SK-N-SH treated with all-trans-retinoic acid at 6 μM for 48 hours (cell line): ENCODE measurements around the gene FAXDC2.

Experiments used
- ATAC-seq: fragments of 200-7000 bp; cut with Tn5 transposase; 3 replicates; pipeline ENCODE4 v1.9.1; 2020; ENCODE audit warnings: mild to moderate bottlenecking, moderate library complexity
- ARNTL ChIP-seq: fragments of 450-650 bp; formaldehyde crosslinking; IDR thresholded peaks from 2 replicates; pipeline ENCODE4 v1.5.0; 2020; ENCODE audit warnings: low read depth, mild to moderate bottlenecking, moderate library complexity, borderline replicate concordance
- BACH2 ChIP-seq: fragments of 250-450 bp; sonication (Bioruptor Pico); IDR thresholded peaks from 2 replicates; pipeline ENCODE4 v1.9.0; 2021; ENCODE audit warnings: mild to moderate bottlenecking, borderline replicate concordance
- CSDC2 ChIP-seq: fragments of 250-450 bp; sonication (Bioruptor Pico); IDR thresholded peaks from 2 replicates; pipeline ENCODE4 v1.5.0; 2020; ENCODE audit warnings: mild to moderate bottlenecking, moderate library complexity
- ESRRG ChIP-seq: fragments of 250-450 bp; sonication (Bioruptor Pico); IDR thresholded peaks from 2 replicates; pipeline ENCODE4 v1.6.1; 2021; ENCODE audit warnings: mild to moderate bottlenecking
- ISL1 ChIP-seq: fragments of 250-450 bp; sonication (Bioruptor Pico); IDR thresholded peaks from 2 replicates; pipeline ENCODE4 v2.1.2; 2022; ENCODE audit warnings: mild to moderate bottlenecking, moderate library complexity
- OSR1 ChIP-seq: fragments of 250-450 bp; sonication (Bioruptor Pico); IDR thresholded peaks from 2 replicates; pipeline ENCODE4 v1.8.0; 2022; ENCODE audit warnings: moderate library complexity, mild to moderate bottlenecking, inconsistent platforms
- POU6F1 ChIP-seq: fragments of 250-450 bp; sonication (Bioruptor Pico); IDR thresholded peaks from 2 replicates; pipeline ENCODE4 v1.8.0; 2021; ENCODE audit warnings: low read depth, mild to moderate bottlenecking, moderate library complexity, borderline replicate concordance
- PPARA ChIP-seq: fragments of 250-450 bp; sonication (Bioruptor Pico); IDR thresholded peaks from 2 replicates; pipeline ENCODE4 v1.5.0; 2020; ENCODE audit warnings: mild to moderate bottlenecking, borderline replicate concordance
- RARB ChIP-seq: fragments of 250-450 bp; sonication (Bioruptor Pico); IDR thresholded peaks from 2 replicates; pipeline ENCODE4 v1.8.0; 2021; ENCODE audit warnings: mild to moderate bottlenecking, moderate library complexity
- SNAI2 ChIP-seq: fragments of 250-450 bp; sonication (Bioruptor Pico); IDR thresholded peaks from 2 replicates; pipeline ENCODE4 v1.5.0; 2020; ENCODE audit warnings: mild to moderate bottlenecking, moderate library complexity
- TCF4 ChIP-seq: fragments of 250-450 bp; sonication (Bioruptor Pico); IDR thresholded peaks from 2 replicates; pipeline ENCODE4 v1.8.0; 2021; ENCODE audit warnings: mild to moderate bottlenecking, moderate library complexity, borderline replicate concordance
- TOX ChIP-seq: fragments of 250-450 bp; sonication (Bioruptor Pico); IDR thresholded peaks from 2 replicates; pipeline ENCODE4 v1.8.0; 2021; ENCODE audit warnings: mild to moderate bottlenecking, moderate library complexity, borderline replicate concordance
- ZC3H10 ChIP-seq: fragments of 250-450 bp; sonication (Bioruptor Pico); IDR thresholded peaks from 2 replicates; pipeline ENCODE4 v1.5.1; 2021; ENCODE audit warnings: mild to moderate bottlenecking, moderate library complexity
- ZFP3 ChIP-seq: fragments of 250-450 bp; sonication (Bioruptor Pico); IDR thresholded peaks from 2 replicates; pipeline ENCODE4 v1.5.0; 2020; ENCODE audit warnings: mild to moderate bottlenecking, moderate library complexity
- ZFP30 ChIP-seq: fragments of 450-650 bp; formaldehyde crosslinking; IDR thresholded peaks from 2 replicates; pipeline ENCODE4 v1.5.0; 2022; ENCODE audit warnings: mild to moderate bottlenecking, moderate library complexity
- ZNF565 ChIP-seq: fragments of 450-650 bp; formaldehyde crosslinking; conservative IDR thresholded peaks from 2 replicates; pipeline ENCODE4 v1.5.0; 2020; ENCODE audit warnings: low read depth, mild to moderate bottlenecking, moderate library complexity
- ZNF70 ChIP-seq: fragments of 450-650 bp; formaldehyde crosslinking; IDR thresholded peaks from 2 replicates; pipeline ENCODE4 v1.5.0; 2020; ENCODE audit warnings: mild to moderate bottlenecking, moderate library complexity
- ZNF8 ChIP-seq: fragments of 450-650 bp; formaldehyde crosslinking; IDR thresholded peaks from 2 replicates; pipeline ENCODE4 v1.5.0; 2020; ENCODE audit warnings: mild to moderate bottlenecking, moderate library complexity
- TF ChIP-seq, protein P1 (sequence below): fragments of 250-450 bp; sonication (Bioruptor Pico); IDR thresholded peaks from 2 replicates; pipeline ENCODE4 v1.8.0; 2020; ENCODE audit warnings: mild to moderate bottlenecking, moderate library complexity, borderline replicate concordance
- TF ChIP-seq, protein P2 (sequence below): fragments of 250-450 bp; sonication (Bioruptor Pico); IDR thresholded peaks from 2 replicates; pipeline ENCODE4 v1.5.1; 2021; ENCODE audit warnings: mild to moderate bottlenecking, moderate library complexity
- TF ChIP-seq, protein P3 (sequence below): fragments of 250-450 bp; sonication (Bioruptor Pico); IDR thresholded peaks from 2 replicates; pipeline ENCODE4 v1.5.0; 2020; ENCODE audit warnings: mild to moderate bottlenecking, moderate library complexity
- TF ChIP-seq, protein P4 (sequence below): fragments of 250-450 bp; sonication (Bioruptor Pico); IDR thresholded peaks from 2 replicates; pipeline ENCODE4 v1.5.1; 2020; ENCODE audit warnings: low read depth, mild to moderate bottlenecking, moderate library complexity

Gene FAXDC2

GRCh38 chr5:154830219-154830595 lies 20.2 kb downstream of the FAXDC2 start:
- TF ChIP-seq ZC3H10 (no peak), TCF4 (no peak), RARB (CRISPR knock-in tag) (no peak), ZFP3 (no peak), TOX (CRISPR knock-in tag) (no peak), OSR1 (no peak), ISL1 (no peak), ZNF8 (CRISPR knock-in tag) (no peak), ZNF565 (no peak), ZNF70 (CRISPR knock-in tag) (no peak)
- TF ChIP-seq, protein P1, sequence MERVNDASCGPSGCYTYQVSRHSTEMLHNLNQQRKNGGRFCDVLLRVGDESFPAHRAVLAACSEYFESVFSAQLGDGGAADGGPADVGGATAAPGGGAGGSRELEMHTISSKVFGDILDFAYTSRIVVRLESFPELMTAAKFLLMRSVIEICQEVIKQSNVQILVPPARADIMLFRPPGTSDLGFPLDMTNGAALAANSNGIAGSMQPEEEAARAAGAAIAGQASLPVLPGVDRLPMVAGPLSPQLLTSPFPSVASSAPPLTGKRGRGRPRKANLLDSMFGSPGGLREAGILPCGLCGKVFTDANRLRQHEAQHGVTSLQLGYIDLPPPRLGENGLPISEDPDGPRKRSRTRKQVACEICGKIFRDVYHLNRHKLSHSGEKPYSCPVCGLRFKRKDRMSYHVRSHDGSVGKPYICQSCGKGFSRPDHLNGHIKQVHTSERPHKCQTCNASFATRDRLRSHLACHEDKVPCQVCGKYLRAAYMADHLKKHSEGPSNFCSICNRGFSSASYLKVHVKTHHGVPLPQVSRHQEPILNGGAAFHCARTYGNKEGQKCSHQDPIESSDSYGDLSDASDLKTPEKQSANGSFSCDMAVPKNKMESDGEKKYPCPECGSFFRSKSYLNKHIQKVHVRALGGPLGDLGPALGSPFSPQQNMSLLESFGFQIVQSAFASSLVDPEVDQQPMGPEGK: no peak
- ATAC-seq: no peak

DNA sequence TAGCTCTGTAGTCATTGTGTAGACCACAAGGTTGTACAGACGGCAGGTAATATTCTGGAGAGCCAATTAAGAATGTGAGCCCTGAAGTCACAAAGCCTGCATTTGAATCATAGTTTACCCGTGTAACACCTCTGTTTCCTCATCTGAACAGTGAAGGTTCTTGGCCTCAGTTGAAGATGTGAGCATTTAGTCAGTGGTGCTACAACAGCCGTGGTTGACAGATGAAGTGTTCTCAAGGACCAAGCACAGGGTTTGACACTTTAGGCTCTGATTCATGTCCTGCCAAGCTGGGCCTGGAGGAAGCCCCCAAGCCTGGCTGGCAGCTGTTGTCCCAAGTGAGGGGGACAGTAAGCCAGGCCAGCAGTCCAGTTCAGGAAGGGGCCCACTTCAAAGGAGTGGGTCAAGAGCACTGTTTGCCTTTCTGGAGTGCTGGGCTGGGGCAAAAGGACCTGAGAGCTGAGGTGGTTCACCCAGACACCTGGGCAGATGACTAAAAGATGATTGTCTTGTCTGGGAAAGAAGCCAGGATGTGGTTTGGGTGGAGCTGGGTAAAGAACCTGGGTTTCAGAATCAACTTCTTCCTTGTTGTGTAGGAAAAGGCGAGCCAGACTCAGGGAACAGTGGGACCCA lies 20.7 kb downstream of the FAXDC2 start:
- ATAC-seq: peak; percentile 18; the same call in 1 of the 3 replicates
- TF ChIP-seq RARB (CRISPR knock-in tag): no peak
- no peak for TF ChIP-seq OSR1
- TF ChIP-seq, protein P2, sequence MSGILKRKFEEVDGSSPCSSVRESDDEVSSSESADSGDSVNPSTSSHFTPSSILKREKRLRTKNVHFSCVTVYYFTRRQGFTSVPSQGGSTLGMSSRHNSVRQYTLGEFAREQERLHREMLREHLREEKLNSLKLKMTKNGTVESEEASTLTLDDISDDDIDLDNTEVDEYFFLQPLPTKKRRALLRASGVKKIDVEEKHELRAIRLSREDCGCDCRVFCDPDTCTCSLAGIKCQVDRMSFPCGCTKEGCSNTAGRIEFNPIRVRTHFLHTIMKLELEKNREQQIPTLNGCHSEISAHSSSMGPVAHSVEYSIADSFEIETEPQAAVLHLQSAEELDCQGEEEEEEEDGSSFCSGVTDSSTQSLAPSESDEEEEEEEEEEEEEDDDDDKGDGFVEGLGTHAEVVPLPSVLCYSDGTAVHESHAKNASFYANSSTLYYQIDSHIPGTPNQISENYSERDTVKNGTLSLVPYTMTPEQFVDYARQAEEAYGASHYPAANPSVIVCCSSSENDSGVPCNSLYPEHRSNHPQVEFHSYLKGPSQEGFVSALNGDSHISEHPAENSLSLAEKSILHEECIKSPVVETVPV (CRISPR knock-in tag): no peak
- no peak for TF ChIP-seq TOX (CRISPR knock-in tag)
- no peak for TF ChIP-seq ZFP3
- TF ChIP-seq TCF4: no peak
- no peak for TF ChIP-seq ESRRG (CRISPR knock-in tag)
- no peak for TF ChIP-seq SNAI2 (CRISPR knock-in tag)
- TF ChIP-seq ISL1: no peak
- TF ChIP-seq ZNF8 (CRISPR knock-in tag): no peak
- TF ChIP-seq POU6F1: no peak
- TF ChIP-seq, protein P3, sequence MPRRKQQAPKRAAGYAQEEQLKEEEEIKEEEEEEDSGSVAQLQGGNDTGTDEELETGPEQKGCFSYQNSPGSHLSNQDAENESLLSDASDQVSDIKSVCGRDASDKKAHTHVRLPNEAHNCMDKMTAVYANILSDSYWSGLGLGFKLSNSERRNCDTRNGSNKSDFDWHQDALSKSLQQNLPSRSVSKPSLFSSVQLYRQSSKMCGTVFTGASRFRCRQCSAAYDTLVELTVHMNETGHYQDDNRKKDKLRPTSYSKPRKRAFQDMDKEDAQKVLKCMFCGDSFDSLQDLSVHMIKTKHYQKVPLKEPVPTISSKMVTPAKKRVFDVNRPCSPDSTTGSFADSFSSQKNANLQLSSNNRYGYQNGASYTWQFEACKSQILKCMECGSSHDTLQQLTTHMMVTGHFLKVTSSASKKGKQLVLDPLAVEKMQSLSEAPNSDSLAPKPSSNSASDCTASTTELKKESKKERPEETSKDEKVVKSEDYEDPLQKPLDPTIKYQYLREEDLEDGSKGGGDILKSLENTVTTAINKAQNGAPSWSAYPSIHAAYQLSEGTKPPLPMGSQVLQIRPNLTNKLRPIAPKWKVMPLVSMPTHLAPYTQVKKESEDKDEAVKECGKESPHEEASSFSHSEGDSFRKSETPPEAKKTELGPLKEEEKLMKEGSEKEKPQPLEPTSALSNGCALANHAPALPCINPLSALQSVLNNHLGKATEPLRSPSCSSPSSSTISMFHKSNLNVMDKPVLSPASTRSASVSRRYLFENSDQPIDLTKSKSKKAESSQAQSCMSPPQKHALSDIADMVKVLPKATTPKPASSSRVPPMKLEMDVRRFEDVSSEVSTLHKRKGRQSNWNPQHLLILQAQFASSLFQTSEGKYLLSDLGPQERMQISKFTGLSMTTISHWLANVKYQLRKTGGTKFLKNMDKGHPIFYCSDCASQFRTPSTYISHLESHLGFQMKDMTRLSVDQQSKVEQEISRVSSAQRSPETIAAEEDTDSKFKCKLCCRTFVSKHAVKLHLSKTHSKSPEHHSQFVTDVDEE (CRISPR knock-in tag): no peak
- TF ChIP-seq ARNTL: no peak
- TF ChIP-seq PPARA (CRISPR knock-in tag): no peak
- no peak for TF ChIP-seq ZNF565
- TF ChIP-seq CSDC2 (CRISPR knock-in tag): no peak
- no peak for TF ChIP-seq ZFP30 (CRISPR knock-in tag)
- TF ChIP-seq BACH2: no peak
- TF ChIP-seq, protein P1: no peak
- TF ChIP-seq ZNF70 (CRISPR knock-in tag): no peak

DNA sequence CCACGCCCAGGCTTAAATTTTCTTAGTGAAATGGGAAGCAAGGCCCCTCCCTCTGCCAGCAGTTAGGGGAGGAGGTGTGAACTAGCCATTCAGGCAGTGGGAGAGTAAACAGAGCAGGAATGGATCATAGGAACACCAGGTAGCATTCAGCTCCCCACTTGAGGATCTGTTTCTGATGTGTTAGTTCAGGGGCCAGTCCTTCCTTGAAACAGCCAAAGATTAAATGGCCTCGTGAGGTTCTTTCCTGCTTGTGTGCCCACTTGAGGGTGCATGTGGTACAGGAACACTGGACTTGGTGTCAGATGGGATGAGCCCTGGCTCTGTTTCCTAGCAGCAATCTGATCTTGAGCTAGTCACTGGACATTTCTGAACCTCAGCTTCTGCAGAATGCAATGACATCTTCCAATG lies 21.2 kb downstream of the FAXDC2 start:
- ATAC-seq: no peak
- TF ChIP-seq, protein P4, sequence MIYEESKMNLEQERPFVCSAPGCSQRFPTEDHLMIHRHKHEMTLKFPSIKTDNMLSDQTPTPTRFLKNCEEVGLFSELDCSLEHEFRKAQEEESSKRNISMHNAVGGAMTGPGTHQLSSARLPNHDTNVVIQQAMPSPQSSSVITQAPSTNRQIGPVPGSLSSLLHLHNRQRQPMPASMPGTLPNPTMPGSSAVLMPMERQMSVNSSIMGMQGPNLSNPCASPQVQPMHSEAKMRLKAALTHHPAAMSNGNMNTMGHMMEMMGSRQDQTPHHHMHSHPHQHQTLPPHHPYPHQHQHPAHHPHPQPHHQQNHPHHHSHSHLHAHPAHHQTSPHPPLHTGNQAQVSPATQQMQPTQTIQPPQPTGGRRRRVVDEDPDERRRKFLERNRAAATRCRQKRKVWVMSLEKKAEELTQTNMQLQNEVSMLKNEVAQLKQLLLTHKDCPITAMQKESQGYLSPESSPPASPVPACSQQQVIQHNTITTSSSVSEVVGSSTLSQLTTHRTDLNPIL (CRISPR knock-in tag): no peak
- no peak for TF ChIP-seq RARB (CRISPR knock-in tag)
- no peak for TF ChIP-seq TCF4
- no peak for TF ChIP-seq PPARA (CRISPR knock-in tag)
- TF ChIP-seq TOX (CRISPR knock-in tag): no peak
- TF ChIP-seq SNAI2 (CRISPR knock-in tag): no peak
- TF ChIP-seq ESRRG (CRISPR knock-in tag): no peak
- TF ChIP-seq, protein P1: no peak
- no peak for TF ChIP-seq OSR1
- no peak for TF ChIP-seq ZNF565
